Ascending aorta (tissue), 2 donors: ENCODE data around the gene TMEM101. TPM values are rescaled to one million over a fixed set of nuclear protein-coding genes. Genes with fewer than 3 reads are reported as not detected.
A peak's percentile ranks its signal among the peaks of the same experiment; 100 is the strongest.

Experiments
- DNase-seq, 2 donors: peaks; one replicate each; pipeline ENCODE4 v3.0.0-alpha.2; 2019; ENCODE audit warnings: low spot score in 2 of 2
- H3K27ac ChIP-seq, 2 donors: fragments of 200-600 bp; sonication (generic); one replicate each; pipeline ENCODE4 v1.5.1; 2016 to 2017; ENCODE audit warnings: mild to moderate bottlenecking in 1 of 2
- H3K27me3 ChIP-seq: fragments of 200-600 bp; sonication (generic); one replicate; pipeline ENCODE4 v1.5.1; 2017
- H3K36me3 ChIP-seq, 2 donors: fragments of 200-600 bp; sonication (generic); one replicate each; pipeline ENCODE4 v1.5.1; 2016
- H3K4me1 ChIP-seq, 2 donors: fragments of 200-600 bp; sonication (generic); one replicate each; pipeline ENCODE4 v1.5.1; 2016 to 2017; ENCODE audit warnings: mild to moderate bottlenecking in 1 of 2
- H3K4me3 ChIP-seq, 2 donors: fragments of 200-600 bp; sonication (generic); one replicate each; pipeline ENCODE4 v1.5.1; 2016 to 2017; ENCODE audit warnings: mild to moderate bottlenecking in 1 of 2
- H3K9me3 ChIP-seq, 2 donors: fragments of 200-600 bp; sonication (generic); one replicate each; pipeline ENCODE4 v1.5.1; 2016
- intact Hi-C: fragments of 100-400 bp; cut with DNase I; formaldehyde crosslinking; loops from one replicate; pipeline ENCODE4 v1.15.1; 2023
- total RNA-seq: library from RNA; depleted of rRNA; stranded (reverse); fragments of >200 nt; gene quantifications from one replicate; pipeline ENCODE4 v1.1.0, GENCODE V29; 2016
- TF ChIP-seq, protein P1 (sequence below), 3 experiments: fragments of 200-600 bp in 2 of 3; fragments of 450-650 bp in 1 of 3; sonication (generic) in 2 of 3; IDR thresholded peaks; one replicate each; pipeline ENCODE4 v1.5.1; 2016 to 2019; ENCODE audit warnings: antibody characterized with exemption in 3 of 3, mild to moderate bottlenecking in 1 of 3, moderate library complexity in 1 of 3

Gene TMEM101
- total RNA-seq, 1 donor from 2014 or later: 11.0 TPM

DNA sequence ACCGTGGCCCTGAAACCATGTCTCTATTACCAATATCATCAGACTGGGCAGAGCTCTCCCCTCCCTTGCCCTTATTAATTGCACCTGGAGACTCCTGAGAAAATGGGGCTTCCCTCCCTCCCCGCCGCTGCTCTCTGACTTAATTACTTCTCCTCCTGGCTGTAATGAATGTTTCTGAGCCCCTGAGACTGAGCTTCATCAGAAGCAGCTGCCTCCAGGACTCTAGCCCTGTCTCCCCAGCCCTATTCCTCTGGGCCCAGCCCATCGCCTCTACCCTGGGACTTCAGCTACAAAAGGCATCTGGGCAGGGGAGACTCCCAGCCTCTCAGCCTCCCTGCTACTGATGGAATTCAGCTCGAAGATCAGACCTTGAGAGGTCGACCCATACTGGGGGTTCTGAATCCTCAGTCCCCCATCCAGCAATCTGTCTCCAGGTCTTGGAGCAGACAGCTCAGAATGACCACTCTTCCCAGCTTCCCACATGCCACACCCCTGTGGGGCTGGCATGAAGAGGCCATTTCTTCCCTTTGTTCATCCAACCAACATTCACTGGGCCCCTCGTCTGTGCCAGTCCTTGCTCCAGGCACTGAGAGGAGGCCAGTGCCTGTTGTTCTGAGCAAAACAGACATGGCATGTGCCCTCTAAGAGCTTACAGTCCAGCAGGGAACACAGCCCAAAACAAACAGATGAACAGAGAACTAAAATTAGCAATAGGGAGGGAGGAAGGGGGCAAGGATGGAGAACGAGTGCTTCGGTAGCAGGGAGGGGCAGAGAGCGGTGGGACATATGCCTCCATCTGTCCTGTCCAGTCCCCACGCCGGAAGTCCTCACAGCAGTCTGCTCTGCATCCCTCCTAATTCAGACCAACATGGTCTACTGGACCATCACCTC is 27.4 kb downstream of the TMEM101 start:
- Histone ChIP-seq H3K9me3 (no peaks in the 10 kb centered on the region), H3K36me3 (no peaks in the 10 kb centered on the region), H3K27ac (no peak overlapping the region), H3K4me1 (peaks cover 6 to 7% of the 10 kb centered on the region in 2 donors), H3K4me3 (no peak overlapping the region), H3K27me3 (peaks cover 14% of the 10 kb centered on the region)
- intact Hi-C loops: no loop called here
- TF ChIP-seq, protein P1, sequence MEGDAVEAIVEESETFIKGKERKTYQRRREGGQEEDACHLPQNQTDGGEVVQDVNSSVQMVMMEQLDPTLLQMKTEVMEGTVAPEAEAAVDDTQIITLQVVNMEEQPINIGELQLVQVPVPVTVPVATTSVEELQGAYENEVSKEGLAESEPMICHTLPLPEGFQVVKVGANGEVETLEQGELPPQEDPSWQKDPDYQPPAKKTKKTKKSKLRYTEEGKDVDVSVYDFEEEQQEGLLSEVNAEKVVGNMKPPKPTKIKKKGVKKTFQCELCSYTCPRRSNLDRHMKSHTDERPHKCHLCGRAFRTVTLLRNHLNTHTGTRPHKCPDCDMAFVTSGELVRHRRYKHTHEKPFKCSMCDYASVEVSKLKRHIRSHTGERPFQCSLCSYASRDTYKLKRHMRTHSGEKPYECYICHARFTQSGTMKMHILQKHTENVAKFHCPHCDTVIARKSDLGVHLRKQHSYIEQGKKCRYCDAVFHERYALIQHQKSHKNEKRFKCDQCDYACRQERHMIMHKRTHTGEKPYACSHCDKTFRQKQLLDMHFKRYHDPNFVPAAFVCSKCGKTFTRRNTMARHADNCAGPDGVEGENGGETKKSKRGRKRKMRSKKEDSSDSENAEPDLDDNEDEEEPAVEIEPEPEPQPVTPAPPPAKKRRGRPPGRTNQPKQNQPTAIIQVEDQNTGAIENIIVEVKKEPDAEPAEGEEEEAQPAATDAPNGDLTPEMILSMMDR (IDR thresholded peaks at IDR 0.05): no peak
- DNase-seq: no peak

DNA sequence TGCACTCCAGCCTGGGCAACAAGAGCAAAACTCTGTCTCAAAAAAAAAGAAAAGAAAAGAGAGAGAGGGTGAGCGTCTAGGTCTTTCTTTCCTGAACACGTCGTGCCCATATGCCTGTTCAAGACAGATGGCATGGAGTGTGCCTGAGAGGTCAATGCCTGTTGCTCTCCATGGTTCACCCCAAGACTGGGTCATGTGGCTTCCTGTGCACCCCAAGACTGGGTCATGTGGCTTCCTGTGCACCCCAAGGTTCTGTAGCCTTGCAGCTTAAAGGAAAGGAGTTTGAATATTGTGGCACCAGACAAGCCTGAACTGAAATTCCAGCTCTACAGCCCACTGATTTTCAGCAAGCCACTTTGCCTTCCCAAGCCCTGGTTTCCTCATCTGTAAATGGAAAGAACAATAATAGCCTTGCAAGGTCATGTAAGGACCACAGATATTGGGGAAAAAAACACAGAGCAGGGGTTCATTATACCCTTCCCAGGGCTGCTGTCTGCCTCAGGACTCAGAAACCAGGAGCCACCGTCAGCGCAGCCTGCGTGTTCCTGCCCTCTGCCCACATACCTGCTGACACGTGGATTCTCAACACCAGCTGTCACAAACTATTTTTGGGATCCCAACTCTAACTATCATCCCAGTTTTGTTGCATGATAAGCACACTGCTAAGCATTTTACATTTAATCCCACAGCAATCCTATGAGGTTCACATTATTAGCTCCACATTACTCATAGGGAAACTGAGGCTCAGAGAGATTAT is 28.4 kb downstream of the TMEM101 start:
- Histone ChIP-seq H3K36me3 (no peaks in the 10 kb centered on the region), H3K4me3 (no peak overlapping the region), H3K27ac (no peak overlapping the region), H3K27me3 (peaks cover 14% of the 10 kb centered on the region), H3K4me1 (peaks cover 6 to 7% of the 10 kb centered on the region in 2 donors), H3K9me3 (no peaks in the 10 kb centered on the region)
- TF ChIP-seq, protein P1 (IDR thresholded peaks at IDR 0.05): no peak
- no peak for DNase-seq
- intact Hi-C loops: no loop called here

DNA sequence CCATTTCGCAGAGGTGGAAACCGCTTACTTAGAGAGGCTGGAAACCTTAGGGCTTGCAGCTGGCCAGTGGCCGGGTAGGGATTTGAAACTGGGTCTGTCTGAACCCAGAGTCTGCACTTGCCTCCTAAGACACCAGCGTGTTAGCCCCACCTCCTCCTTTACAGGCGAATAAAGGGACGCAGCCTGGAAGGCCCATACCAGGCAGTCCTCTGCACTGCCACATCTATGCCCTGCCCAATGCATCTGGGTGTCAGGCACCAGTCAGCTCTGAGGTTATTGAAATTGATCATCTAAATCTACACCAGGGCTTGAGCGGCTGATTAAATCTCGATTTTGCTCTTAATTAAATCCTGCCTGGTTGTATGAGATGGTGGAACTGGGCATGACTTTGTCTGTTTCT is 30.2 kb downstream of the TMEM101 start:
- H3K9me3 ChIP-seq: no peaks in the 10 kb centered on the region
- peak overlapping the region; percentile 50 to 51 for H3K4me3 ChIP-seq
- intact Hi-C loops: no loop called here
- no peaks in the 10 kb centered on the region for H3K36me3 ChIP-seq
- peaks cover 6 to 7% of the 10 kb centered on the region in 2 donors for H3K4me1 ChIP-seq
- peaks cover 14% of the 10 kb centered on the region for H3K27me3 ChIP-seq
- no peak overlapping the region for H3K27ac ChIP-seq
- TF ChIP-seq, protein P1 (IDR thresholded peaks at IDR 0.05): no peak
- no peak for DNase-seq

DNA sequence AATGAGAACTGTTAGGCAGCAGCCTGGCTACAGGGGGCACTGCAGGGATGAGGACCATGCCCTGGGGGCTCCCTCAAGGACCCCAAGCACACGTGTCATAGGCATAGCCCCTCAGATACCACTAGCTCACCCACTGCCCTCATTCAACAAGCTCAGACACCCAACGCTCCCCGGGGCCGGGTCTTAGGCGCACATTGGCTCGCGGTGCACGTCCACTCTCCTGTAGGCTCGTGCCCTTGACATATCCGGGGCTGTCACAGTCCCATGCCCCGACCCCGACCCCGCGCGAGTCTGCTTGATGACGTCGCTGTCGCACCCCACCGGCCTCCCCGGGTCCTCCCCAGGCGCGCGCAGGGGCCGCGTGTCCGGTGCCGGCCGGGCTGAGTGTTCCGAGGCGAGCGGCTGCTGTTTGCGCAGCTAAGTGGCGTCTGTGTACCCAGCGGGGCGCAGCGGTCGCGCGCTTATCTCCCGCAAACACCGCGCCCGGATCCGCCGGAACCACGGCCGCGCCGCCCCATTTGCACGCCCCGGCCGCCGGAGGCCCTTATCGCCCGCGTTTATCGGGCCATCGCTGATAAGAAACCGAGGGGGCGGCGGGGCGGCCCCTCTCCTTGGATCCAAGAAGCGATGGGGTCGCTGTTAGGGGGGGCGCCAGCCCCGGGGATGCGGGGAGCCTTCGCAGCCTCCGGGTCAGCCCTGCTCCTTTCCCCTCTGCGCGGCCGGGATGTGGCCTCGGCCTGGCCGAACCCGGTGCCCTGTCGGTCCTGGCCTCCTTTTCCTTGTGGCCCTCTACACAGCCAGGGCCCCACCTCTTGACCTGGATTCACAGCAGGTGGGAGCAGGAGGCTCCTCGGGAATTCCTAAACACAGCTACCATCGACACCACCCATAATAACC is 31.0 kb downstream of the TMEM101 start:
- Histone ChIP-seq H3K36me3 (no peaks in the 10 kb centered on the region), H3K27ac (no peak overlapping the region), H3K4me3 (peak overlapping the region; percentile 50 to 51), H3K4me1 (peaks cover 6 to 7% of the 10 kb centered on the region in 2 donors), H3K9me3 (no peaks in the 10 kb centered on the region), H3K27me3 (peaks cover 14% of the 10 kb centered on the region)
- TF ChIP-seq, protein P1 (IDR thresholded peaks at IDR 0.05): no peak
- no peak for DNase-seq
- intact Hi-C loops: no loop called here

DNA sequence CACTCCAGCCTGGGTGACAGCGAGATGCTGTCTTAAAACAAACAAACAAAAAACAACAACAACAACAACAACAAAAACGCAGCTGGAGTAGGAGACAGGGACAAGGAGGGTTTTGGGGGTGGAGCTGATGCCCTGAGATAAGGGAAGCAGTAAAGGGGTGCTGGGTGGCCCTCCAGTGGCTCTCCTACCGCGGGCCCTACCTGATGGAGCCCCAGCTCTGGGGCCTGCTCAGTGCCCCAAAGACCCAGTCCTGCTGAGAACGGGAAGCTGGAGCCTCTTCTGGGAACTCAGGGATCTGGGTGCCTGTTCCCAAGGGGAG is 31.6 kb downstream of the TMEM101 start:
- Histone ChIP-seq H3K27ac (no peak overlapping the region), H3K36me3 (no peaks in the 10 kb centered on the region), H3K27me3 (peaks cover 14% of the 10 kb centered on the region), H3K9me3 (no peaks in the 10 kb centered on the region), H3K4me3 (peak overlapping the region in 1 of 2 donors; percentile 51), H3K4me1 (peaks cover 6 to 7% of the 10 kb centered on the region in 2 donors)
- TF ChIP-seq, protein P1 (IDR thresholded peaks at IDR 0.05): no peak
- intact Hi-C loops: no loop called here
- no peak for DNase-seq
